ENCODE data around the gene CACNA2D3. TPM values are rescaled to one million over a fixed set of nuclear protein-coding genes. Genes with fewer than 3 reads are reported as not detected.

CACNA2D3 gene
- polyA plus RNA-seq, 1 donor (not counting 4 experiments of a cell fraction or from before 2014, with no cell fraction given), result 0.08 TPM

DNA sequence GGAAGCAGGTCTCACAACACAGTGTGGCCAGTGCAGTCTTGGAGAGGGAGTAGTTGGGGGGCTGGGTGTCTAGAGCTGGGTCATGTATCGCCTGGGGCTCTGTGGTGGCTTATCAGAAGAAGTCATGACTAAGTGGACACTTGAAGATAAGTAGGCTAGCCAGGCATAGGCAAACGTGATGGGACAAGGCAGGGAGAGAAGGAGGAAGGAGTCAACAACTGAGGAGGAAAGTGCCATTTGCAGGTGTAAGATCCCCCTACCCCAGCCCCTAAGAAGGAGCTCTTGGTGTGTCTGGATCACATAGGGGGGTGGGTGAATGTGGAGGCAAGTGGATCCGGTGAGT, 453.2 kb downstream of the CACNA2D3 start:
- H4K20me1 ChIP-seq (ENCODE audit: control insufficient read depth, extremely low read depth, insufficient read depth, low read length), result no peaks in the 10 kb centered on the region
- no peak overlapping the region for H3K27ac ChIP-seq (ENCODE audit: control insufficient read depth, insufficient read depth, low read length)
- TF ChIP-seq, protein P1, sequence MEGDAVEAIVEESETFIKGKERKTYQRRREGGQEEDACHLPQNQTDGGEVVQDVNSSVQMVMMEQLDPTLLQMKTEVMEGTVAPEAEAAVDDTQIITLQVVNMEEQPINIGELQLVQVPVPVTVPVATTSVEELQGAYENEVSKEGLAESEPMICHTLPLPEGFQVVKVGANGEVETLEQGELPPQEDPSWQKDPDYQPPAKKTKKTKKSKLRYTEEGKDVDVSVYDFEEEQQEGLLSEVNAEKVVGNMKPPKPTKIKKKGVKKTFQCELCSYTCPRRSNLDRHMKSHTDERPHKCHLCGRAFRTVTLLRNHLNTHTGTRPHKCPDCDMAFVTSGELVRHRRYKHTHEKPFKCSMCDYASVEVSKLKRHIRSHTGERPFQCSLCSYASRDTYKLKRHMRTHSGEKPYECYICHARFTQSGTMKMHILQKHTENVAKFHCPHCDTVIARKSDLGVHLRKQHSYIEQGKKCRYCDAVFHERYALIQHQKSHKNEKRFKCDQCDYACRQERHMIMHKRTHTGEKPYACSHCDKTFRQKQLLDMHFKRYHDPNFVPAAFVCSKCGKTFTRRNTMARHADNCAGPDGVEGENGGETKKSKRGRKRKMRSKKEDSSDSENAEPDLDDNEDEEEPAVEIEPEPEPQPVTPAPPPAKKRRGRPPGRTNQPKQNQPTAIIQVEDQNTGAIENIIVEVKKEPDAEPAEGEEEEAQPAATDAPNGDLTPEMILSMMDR (optimal IDR thresholded peaks at IDR 0.05 in 1 of 3, IDR thresholded peaks at IDR 0.05 in 1 of 3, conservative IDR thresholded peaks at IDR 0.05 in 1 of 3; ENCODE audit: extremely low read depth in 1 of 3, insufficient read depth in 2 of 3, low read length in 3 of 3), result no peak
- no peak for TF ChIP-seq EZH2 (IDR thresholded peaks at IDR 0.05; ENCODE audit: low read length)
- dilution Hi-C loops (cut with MboI; ENCODE audit: extremely low pct_ligation_motif_present, low sequenced_read_pairs), result no loop called here
- FAIRE-seq (no peak), DNase-seq (ENCODE audit: low read depth, low spot score) (no peak)
- no peak overlapping the region for H3K4me2 ChIP-seq (ENCODE audit: control insufficient read depth, extremely low read depth, insufficient read depth, low read depth, low read length)
- no peaks in the 10 kb centered on the region for H3K36me3 ChIP-seq (ENCODE audit: control insufficient read depth in 2 of 2, extremely low read depth in 1 of 2, insufficient read depth in 2 of 2, low read length in 2 of 2)
- H3K4me3 ChIP-seq (ENCODE audit: control insufficient read depth in 2 of 3, extremely low read depth in 1 of 3, insufficient read depth in 2 of 3, low read depth in 1 of 3, low read length in 3 of 3), result no peak overlapping the region
- H3K27me3 ChIP-seq (ENCODE audit: control insufficient read depth, extremely low read depth, insufficient read depth, low read length), result no peaks in the 10 kb centered on the region
- no peak overlapping the region for H2AFZ ChIP-seq (ENCODE audit: control insufficient read depth, low read length)
- H3K4me1 ChIP-seq (ENCODE audit: control insufficient read depth, extremely low read depth, insufficient read depth, low read length), result no peaks in the 10 kb centered on the region
- H3K9me1 ChIP-seq (ENCODE audit: control insufficient read depth, extremely low read depth, insufficient read depth, low read length), result no peaks in the 10 kb centered on the region
- no peaks in the 10 kb centered on the region for H3K79me2 ChIP-seq (ENCODE audit: control insufficient read depth, insufficient read depth, low read length)
- no peaks in the 10 kb centered on the region for H3K9me3 ChIP-seq (ENCODE audit: control insufficient read depth, low read depth, low read length)
- no peak overlapping the region for H3K9ac ChIP-seq (ENCODE audit: control insufficient read depth, extremely low read depth, insufficient read depth, low read length)

DNA sequence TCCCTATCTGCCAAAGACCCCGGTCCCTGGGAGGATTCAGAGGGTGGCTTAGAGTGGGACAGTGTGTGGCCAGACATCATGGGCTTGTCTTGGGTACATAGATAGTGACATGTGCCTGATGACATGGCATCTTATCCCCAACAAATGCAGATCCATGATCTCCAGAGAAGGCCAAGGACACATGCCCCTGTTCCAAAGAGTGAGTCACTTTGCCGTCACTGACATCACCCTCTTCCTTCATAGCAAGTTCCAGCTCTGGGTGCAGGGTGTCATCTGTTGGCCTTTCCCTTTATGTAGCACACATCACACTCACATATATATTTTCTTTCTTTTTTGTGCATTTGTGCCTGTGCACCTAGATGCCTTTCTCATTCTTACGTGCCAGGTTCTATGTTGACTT, 455.0 kb downstream of the CACNA2D3 start:
- FAIRE-seq (no peak), DNase-seq (ENCODE audit: low read depth, low spot score) (no peak)
- H3K9me3 ChIP-seq (ENCODE audit: control insufficient read depth, low read depth, low read length), result no peaks in the 10 kb centered on the region
- no peaks in the 10 kb centered on the region for H3K79me2 ChIP-seq (ENCODE audit: control insufficient read depth, insufficient read depth, low read length)
- no peak for TF ChIP-seq EZH2 (IDR thresholded peaks at IDR 0.05; ENCODE audit: low read length)
- TF ChIP-seq, protein P1 (optimal IDR thresholded peaks at IDR 0.05 in 1 of 3, IDR thresholded peaks at IDR 0.05 in 1 of 3, conservative IDR thresholded peaks at IDR 0.05 in 1 of 3; ENCODE audit: extremely low read depth in 1 of 3, insufficient read depth in 2 of 3, low read length in 3 of 3), result no peak
- H3K4me3 ChIP-seq (ENCODE audit: control insufficient read depth in 2 of 3, extremely low read depth in 1 of 3, insufficient read depth in 2 of 3, low read depth in 1 of 3, low read length in 3 of 3), result no peak overlapping the region
- no peak overlapping the region for H2AFZ ChIP-seq (ENCODE audit: control insufficient read depth, low read length)
- no peaks in the 10 kb centered on the region for H3K9me1 ChIP-seq (ENCODE audit: control insufficient read depth, extremely low read depth, insufficient read depth, low read length)
- no peaks in the 10 kb centered on the region for H3K4me1 ChIP-seq (ENCODE audit: control insufficient read depth, extremely low read depth, insufficient read depth, low read length)
- no peaks in the 10 kb centered on the region for H4K20me1 ChIP-seq (ENCODE audit: control insufficient read depth, extremely low read depth, insufficient read depth, low read length)
- no peaks in the 10 kb centered on the region for H3K27me3 ChIP-seq (ENCODE audit: control insufficient read depth, extremely low read depth, insufficient read depth, low read length)
- no peaks in the 10 kb centered on the region for H3K36me3 ChIP-seq (ENCODE audit: control insufficient read depth in 2 of 2, extremely low read depth in 1 of 2, insufficient read depth in 2 of 2, low read length in 2 of 2)
- dilution Hi-C loops (cut with MboI; ENCODE audit: extremely low pct_ligation_motif_present, low sequenced_read_pairs), result no loop called here
- no peak overlapping the region for H3K9ac ChIP-seq (ENCODE audit: control insufficient read depth, extremely low read depth, insufficient read depth, low read length)
- H3K27ac ChIP-seq (ENCODE audit: control insufficient read depth, insufficient read depth, low read length), result no peak overlapping the region
- no peak overlapping the region for H3K4me2 ChIP-seq (ENCODE audit: control insufficient read depth, extremely low read depth, insufficient read depth, low read depth, low read length)
